Trophoblast cell (in vitro differentiated cells and primary cell): ENCODE data around the gene RETREG3.

Experiments
- DNase-seq, 2 donors: peaks; one replicate each; pipeline ENCODE4 v3.0.0-alpha.2; 2016
- H2AFZ ChIP-seq: 2 replicates; pipeline ENCODE4 v1.6.1; 2013; ENCODE audit warnings: low read length, moderate library complexity, mild to moderate bottlenecking; ENCODE audit not compliant: insufficient read depth, poor library complexity
- H2AK5ac ChIP-seq: 2 replicates; pipeline ENCODE4 v1.6.1; 2013; ENCODE audit warnings: mild to moderate bottlenecking, low read length
- H2BK120ac ChIP-seq: 2 replicates; pipeline ENCODE4 v1.6.1; 2013; ENCODE audit warnings: low read length, mild to moderate bottlenecking, moderate library complexity; ENCODE audit not compliant: insufficient read depth, poor library complexity
- H2BK12ac ChIP-seq: 2 replicates; pipeline ENCODE4 v1.6.1; 2013; ENCODE audit warnings: mild to moderate bottlenecking, low read length, moderate library complexity
- H2BK5ac ChIP-seq: 2 replicates; pipeline ENCODE4 v1.6.1; 2013; ENCODE audit warnings: low read length, low read depth, moderate library complexity, mild to moderate bottlenecking; ENCODE audit not compliant: poor library complexity
- H3K14ac ChIP-seq: 2 replicates; pipeline ENCODE4 v1.6.1; 2013; ENCODE audit warnings: mild to moderate bottlenecking, low read length
- H3K18ac ChIP-seq: 2 replicates; pipeline ENCODE4 v1.6.1; 2013; ENCODE audit warnings: mild to moderate bottlenecking, low read length
- H3K23ac ChIP-seq: 2 replicates; pipeline ENCODE4 v1.6.1; 2013; ENCODE audit warnings: low read length
- H3K27ac ChIP-seq: 2 replicates; pipeline ENCODE4 v1.5.1; 2013; ENCODE audit warnings: low read depth, mild to moderate bottlenecking, inconsistent platforms, low read length, moderate library complexity
- H3K27me3 ChIP-seq: 2 replicates; pipeline ENCODE4 v1.6.1; 2013; ENCODE audit warnings: inconsistent platforms, mild to moderate bottlenecking, low read length, moderate library complexity; ENCODE audit not compliant: insufficient read depth
- H3K36me3 ChIP-seq, 2 experiments: 1 replicate in 1 of 2; 2 replicates in 1 of 2; pipeline ENCODE4 v1.6.1; 2013; ENCODE audit warnings: low read length in 2 of 2, mild to moderate bottlenecking in 2 of 2, moderate library complexity in 1 of 2; ENCODE audit not compliant: insufficient read depth in 2 of 2, control insufficient read depth in 1 of 2
- H3K4ac ChIP-seq: 2 replicates; pipeline ENCODE4 v1.6.1; 2013; ENCODE audit warnings: low read depth, mild to moderate bottlenecking, low read length, moderate library complexity
- H3K4me1 ChIP-seq, 2 experiments: 1 replicate in 1 of 2; 2 replicates in 1 of 2; pipeline ENCODE4 v1.6.1; 2013; ENCODE audit warnings: low read length in 2 of 2, mild to moderate bottlenecking in 2 of 2, moderate library complexity in 1 of 2; ENCODE audit not compliant: insufficient read depth in 2 of 2, control insufficient read depth in 1 of 2
- H3K4me2 ChIP-seq: 2 replicates; pipeline ENCODE4 v1.6.1; 2013; ENCODE audit warnings: inconsistent platforms, mild to moderate bottlenecking, low read length, moderate library complexity
- H3K4me3 ChIP-seq: 2 replicates; pipeline ENCODE4 v1.5.1; 2013; ENCODE audit warnings: mild to moderate bottlenecking, low read depth, low read length, inconsistent platforms
- H3K79me1 ChIP-seq: one replicate; pipeline ENCODE4 v1.6.1; 2013; ENCODE audit warnings: low read length
- H3K79me2 ChIP-seq: 2 replicates; pipeline ENCODE4 v1.6.1; 2013; ENCODE audit warnings: low read length, mild to moderate bottlenecking; ENCODE audit not compliant: control insufficient read depth, insufficient read depth, poor library complexity
- H3K9ac ChIP-seq: 2 replicates; pipeline ENCODE4 v1.6.1; 2013; ENCODE audit warnings: mild to moderate bottlenecking, low read length
- H3K9me3 ChIP-seq: 2 replicates; pipeline ENCODE4 v1.6.1; 2013; ENCODE audit warnings: low read depth, mild to moderate bottlenecking, control low read depth, inconsistent platforms, low read length; ENCODE audit not compliant: insufficient read depth
- H4K12ac ChIP-seq: 2 replicates; pipeline ENCODE4 v1.6.1; 2013; ENCODE audit warnings: low read depth, mild to moderate bottlenecking, low read length, moderate library complexity
- H4K8ac ChIP-seq: 2 replicates; pipeline ENCODE4 v1.6.1; 2013; ENCODE audit warnings: low read depth, mild to moderate bottlenecking, low read length, moderate library complexity
- H4K91ac ChIP-seq: one replicate; pipeline ENCODE4 v1.6.1; 2013; ENCODE audit warnings: low read depth, mild to moderate bottlenecking, low read length, moderate library complexity
- WGBS: extraction: QIAGEN DNeasy Blood & Tissue Kit; methylation state at CpG from one replicate; pipeline ENCODE4 v1.1.7; 2013; ENCODE audit warnings: missing lambda C conversion rate; ENCODE audit not compliant: insufficient read length, insufficient coverage; ENCODE audit errors: extremely low coverage; 5-methylcytosine and 5-hydroxymethylcytosine counted together

RETREG3 gene

DNA sequence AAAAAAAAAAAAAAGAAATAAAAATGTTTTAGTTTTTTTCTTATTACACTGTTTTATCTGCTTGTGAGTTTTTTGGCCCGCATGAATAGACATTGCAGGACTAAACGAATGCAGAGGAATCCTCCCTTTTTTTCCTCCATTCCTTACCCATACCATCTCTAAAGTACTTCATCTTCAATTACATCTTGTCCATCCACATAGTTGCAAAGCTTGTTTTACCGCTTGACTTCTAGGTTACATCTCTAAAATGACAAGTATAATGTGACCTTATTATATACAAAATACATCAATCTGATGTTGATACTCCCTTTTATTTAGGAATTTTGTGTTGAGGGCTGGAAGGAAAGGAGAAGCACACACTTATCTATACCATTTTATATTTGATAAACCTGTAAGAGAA lies 12.8 kb downstream of the RETREG3 start:
- Histone ChIP-seq H3K27ac (no peak overlapping the region), H2AK5ac (no peak overlapping the region), H3K4me2 (no peak overlapping the region), H3K9me3 (no peaks in the 10 kb centered on the region), H3K4ac (no peak overlapping the region), H4K91ac (no peak overlapping the region), H3K9ac (no peak overlapping the region), H3K36me3 (peaks cover 4% of the 10 kb centered on the region in 2 experiments), H2AFZ (no peak overlapping the region), H3K79me2 (no peaks in the 10 kb centered on the region), H4K12ac (no peak overlapping the region), H3K14ac (no peak overlapping the region), H3K18ac (no peak overlapping the region), H3K27me3 (no peaks in the 10 kb centered on the region), H3K4me3 (no peak overlapping the region), H3K23ac (no peak overlapping the region), H3K4me1 (no peaks in the 10 kb centered on the region), H3K79me1 (no peaks in the 10 kb centered on the region), H2BK120ac (no peak overlapping the region), H2BK5ac (no peak overlapping the region), H2BK12ac (no peak overlapping the region), H4K8ac (no peak overlapping the region)
- DNase-seq, result peak in 1 of 2 donors; percentile 80
- no CpG with 5 or more reads among the region's 3 CpGs for WGBS

DNA sequence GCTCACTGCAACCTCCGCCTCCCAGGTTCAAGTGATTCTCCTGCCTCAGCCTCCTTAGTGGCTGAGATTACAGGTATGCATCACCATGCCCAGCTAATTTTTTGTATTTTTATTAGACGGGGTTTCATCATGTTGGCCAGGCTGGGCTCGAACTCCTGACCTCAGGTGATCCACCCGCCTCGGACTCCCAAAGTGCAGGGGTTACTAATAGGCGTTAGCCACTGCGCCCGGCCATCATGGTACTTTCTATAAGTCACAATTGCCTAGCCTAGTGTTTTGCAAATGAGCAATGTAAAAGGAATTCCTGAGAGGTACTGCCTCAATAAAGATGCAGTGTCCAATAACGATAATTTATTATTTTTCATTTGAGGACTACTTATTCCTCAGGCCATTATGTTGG lies 17.8 kb downstream of the RETREG3 start:
- no peak overlapping the region for H3K9ac ChIP-seq
- no peaks in the 10 kb centered on the region for H3K27me3 ChIP-seq
- no peak overlapping the region for H2BK120ac ChIP-seq
- no peak overlapping the region for H4K12ac ChIP-seq
- H3K4me1 ChIP-seq, result no peaks in the 10 kb centered on the region
- WGBS, result no CpG with 5 or more reads among the region's 9 CpGs
- no peak overlapping the region for H3K27ac ChIP-seq
- no peak overlapping the region for H3K4me3 ChIP-seq
- no peak overlapping the region for H3K23ac ChIP-seq
- no peak overlapping the region for H4K91ac ChIP-seq
- H2AFZ ChIP-seq, result no peak overlapping the region
- no peak overlapping the region for H3K4me2 ChIP-seq
- DNase-seq, result no peak
- H2AK5ac ChIP-seq, result no peak overlapping the region
- H2BK5ac ChIP-seq, result no peak overlapping the region
- peaks cover 13 to 33% of the 10 kb centered on the region in 2 experiments for H3K36me3 ChIP-seq
- no peak overlapping the region for H4K8ac ChIP-seq
- H3K79me1 ChIP-seq, result no peaks in the 10 kb centered on the region
- no peak overlapping the region for H2BK12ac ChIP-seq
- no peaks in the 10 kb centered on the region for H3K79me2 ChIP-seq
- H3K14ac ChIP-seq, result no peak overlapping the region
- H3K4ac ChIP-seq, result no peak overlapping the region
- no peak overlapping the region for H3K18ac ChIP-seq
- H3K9me3 ChIP-seq, result peaks cover 2% of the 10 kb centered on the region

DNA sequence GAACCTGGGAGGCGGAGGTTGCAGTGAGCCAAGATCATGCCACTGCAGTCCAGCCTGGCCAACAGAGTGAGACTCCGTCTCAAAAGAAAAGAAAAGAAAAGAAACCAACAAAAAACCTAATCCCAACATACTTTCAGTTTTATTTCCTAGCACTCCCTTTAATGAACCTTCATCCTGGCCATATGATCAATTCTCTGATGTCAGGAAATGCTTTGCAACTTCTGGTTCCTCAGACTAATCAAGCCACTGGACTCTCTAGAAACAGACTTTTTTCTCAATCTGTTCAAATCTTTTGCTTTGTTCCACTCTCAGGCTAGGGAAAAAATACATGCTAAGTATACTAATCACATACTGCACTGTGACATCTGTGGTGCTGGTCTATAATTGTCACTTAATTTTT lies 18.3 kb downstream of the RETREG3 start:
- H3K36me3 ChIP-seq, result peaks cover 13 to 36% of the 10 kb centered on the region in 2 experiments
- H3K27ac ChIP-seq, result no peak overlapping the region
- H3K79me2 ChIP-seq, result no peaks in the 10 kb centered on the region
- no peak for DNase-seq
- H3K4me2 ChIP-seq, result no peak overlapping the region
- no peak overlapping the region for H3K18ac ChIP-seq
- no peak overlapping the region for H4K8ac ChIP-seq
- H3K4ac ChIP-seq, result no peak overlapping the region
- no peak overlapping the region for H3K9ac ChIP-seq
- no peaks in the 10 kb centered on the region for H3K27me3 ChIP-seq
- H3K4me1 ChIP-seq, result no peaks in the 10 kb centered on the region
- no peak overlapping the region for H3K4me3 ChIP-seq
- H2BK12ac ChIP-seq, result no peak overlapping the region
- no peak overlapping the region for H3K14ac ChIP-seq
- H2AFZ ChIP-seq, result no peak overlapping the region
- H4K91ac ChIP-seq, result no peak overlapping the region
- no peak overlapping the region for H2BK120ac ChIP-seq
- H4K12ac ChIP-seq, result no peak overlapping the region
- WGBS, result no CpG with 5 or more reads among the region's 2 CpGs
- no peaks in the 10 kb centered on the region for H3K79me1 ChIP-seq
- H2BK5ac ChIP-seq, result no peak overlapping the region
- H3K9me3 ChIP-seq, result peaks cover 2% of the 10 kb centered on the region
- no peak overlapping the region for H3K23ac ChIP-seq
- H2AK5ac ChIP-seq, result no peak overlapping the region

DNA sequence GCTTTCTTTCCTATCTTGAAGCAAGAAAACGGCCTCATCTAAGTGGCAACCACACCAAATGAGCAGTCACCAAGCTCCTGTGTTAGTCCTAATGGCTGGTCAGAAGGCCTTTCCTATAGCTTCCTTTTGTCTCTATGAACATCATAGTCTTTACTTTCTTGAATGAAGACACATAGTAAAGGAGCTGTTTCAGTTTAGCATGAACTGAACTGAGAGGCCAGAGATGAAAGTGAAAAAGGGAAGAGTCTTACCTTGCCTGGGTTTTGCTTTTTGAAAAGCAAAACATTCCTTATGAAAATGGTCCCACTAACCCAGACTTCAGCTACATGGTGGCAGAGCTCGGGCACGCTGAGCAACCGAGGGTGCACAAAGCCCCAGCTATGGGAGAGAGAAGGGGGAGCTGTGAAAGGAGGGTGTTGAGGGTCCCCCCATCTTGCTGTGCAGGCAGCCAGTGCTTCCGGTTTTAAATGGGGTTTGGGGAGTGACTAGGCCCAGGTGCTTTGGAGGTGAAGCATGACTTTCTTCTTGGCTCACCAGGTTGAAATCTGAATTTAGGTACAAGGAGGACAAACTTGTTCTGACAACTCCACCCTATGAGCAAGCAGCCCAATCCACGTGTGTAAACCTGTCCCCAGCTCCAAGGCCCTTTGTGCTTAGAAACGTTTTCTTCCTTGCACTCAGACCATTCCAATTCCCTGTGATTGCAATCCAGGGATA lies 22.5 kb downstream of the RETREG3 start:
- Histone ChIP-seq H3K4me1 (no peaks in the 10 kb centered on the region), H2BK5ac (no peak overlapping the region), H3K23ac (no peak overlapping the region), H3K36me3 (peaks cover 40 to 68% of the 10 kb centered on the region in 2 experiments), H3K27ac (no peak overlapping the region), H3K4ac (no peak overlapping the region), H4K12ac (no peak overlapping the region), H4K91ac (no peak overlapping the region), H2BK12ac (no peak overlapping the region), H3K79me2 (no peaks in the 10 kb centered on the region), H2BK120ac (no peak overlapping the region), H3K27me3 (no peaks in the 10 kb centered on the region), H3K9me3 (peaks cover 2% of the 10 kb centered on the region), H2AFZ (no peak overlapping the region), H3K4me2 (no peak overlapping the region), H2AK5ac (no peak overlapping the region), H3K79me1 (no peaks in the 10 kb centered on the region), H3K14ac (no peak overlapping the region), H3K9ac (no peak overlapping the region), H3K18ac (no peak overlapping the region), H4K8ac (no peak overlapping the region), H3K4me3 (no peak overlapping the region)
- no peak for DNase-seq
- WGBS, result no CpG with 5 or more reads among the region's 7 CpGs
